ENCODE data around the gene KCNF1. TPM values are rescaled to one million over a fixed set of nuclear protein-coding genes. Genes with fewer than 3 reads are reported as not detected.
A peak's percentile ranks its signal among the peaks of the same experiment; 100 is the strongest.

Gene KCNF1
- total RNA-seq, 1 experiment from 2014 or later: 1.3 TPM

GRCh38 chr2:10868465-10869314, 43.0 kb upstream of the KCNF1 start:
- CTCF ChIA-PET: no interaction called here
- no peaks in the 10 kb centered on the region for H3F3A ChIP-seq (ENCODE audit: low read length, unreplicated experiment)
- H3K9me2 ChIP-seq (replicated peaks; ENCODE audit: low read length): no peaks in the 10 kb centered on the region
- no peaks in the 10 kb centered on the region for H3K27me3 ChIP-seq (ENCODE audit: low read length)
- peak; percentile 83 for ATAC-seq
- BruUV-seq (replicated peaks): no TSS peak
- no peak overlapping the region for H3K4me2 ChIP-seq (ENCODE audit: low read length)
- H4K20me1 ChIP-seq (ENCODE audit: low read length): no peaks in the 10 kb centered on the region
- no peak overlapping the region for H3K27ac ChIP-seq (ENCODE audit: low read length)
- no peak overlapping the region for H3K4me3 ChIP-seq (ENCODE audit: low read length)
- H3K36me3 ChIP-seq (ENCODE audit: low read depth, low read length): no peaks in the 10 kb centered on the region
- H2AFZ ChIP-seq (ENCODE audit: low read length): no peak overlapping the region
- intact Hi-C loops (cut with micrococcal nuclease): no loop called here
- no peak for TF ChIP-seq EZH2phosphoT487 (IDR thresholded peaks at IDR 0.05; ENCODE audit: borderline replicate concordance, low read length)
- no peak for TF ChIP-seq EZH2 (IDR thresholded peaks at IDR 0.05; ENCODE audit: low read length, unreplicated experiment)
- TF ChIP-seq CTCF (conservative IDR thresholded peaks at IDR 0.05; ENCODE audit: low read depth, low read length): no peak
- H3K9ac ChIP-seq (ENCODE audit: low read length): no peak overlapping the region
- peaks cover 19% of the 10 kb centered on the region for H3K4me1 ChIP-seq (ENCODE audit: insufficient read depth, low read length)
- POLR2A ChIA-PET (ENCODE audit: unreplicated experiment): no interaction called here
- DNase-seq: peak; percentile 78
- no peaks in the 10 kb centered on the region for H3K9me3 ChIP-seq (ENCODE audit: low read length)
- H3K79me2 ChIP-seq (ENCODE audit: low read length): no peaks in the 10 kb centered on the region

GRCh38 chr2:10871978-10872377, 39.8 kb upstream of the KCNF1 start:
- H2AFZ ChIP-seq (ENCODE audit: low read length): no peak overlapping the region
- H3K4me1 ChIP-seq (ENCODE audit: insufficient read depth, low read length): peaks cover 25% of the 10 kb centered on the region
- CTCF ChIA-PET: no interaction called here
- no peaks in the 10 kb centered on the region for H3K79me2 ChIP-seq (ENCODE audit: low read length)
- POLR2A ChIA-PET (ENCODE audit: unreplicated experiment): no interaction called here
- no peak overlapping the region for H3K4me2 ChIP-seq (ENCODE audit: low read length)
- H3K9ac ChIP-seq (ENCODE audit: low read length): no peak overlapping the region
- no peak for TF ChIP-seq EZH2 (IDR thresholded peaks at IDR 0.05; ENCODE audit: low read length, unreplicated experiment)
- TF ChIP-seq EZH2phosphoT487 (IDR thresholded peaks at IDR 0.05; ENCODE audit: borderline replicate concordance, low read length): no peak
- no peak for TF ChIP-seq CTCF (conservative IDR thresholded peaks at IDR 0.05; ENCODE audit: low read depth, low read length)
- no peak overlapping the region for H3K27ac ChIP-seq (ENCODE audit: low read length)
- H3K27me3 ChIP-seq (ENCODE audit: low read length): no peaks in the 10 kb centered on the region
- no peak overlapping the region for H3K4me3 ChIP-seq (ENCODE audit: low read length)
- H3K36me3 ChIP-seq (ENCODE audit: low read depth, low read length): no peaks in the 10 kb centered on the region
- DNase-seq (no peak), ATAC-seq (no peak)
- H3F3A ChIP-seq (ENCODE audit: low read length, unreplicated experiment): no peaks in the 10 kb centered on the region
- no peaks in the 10 kb centered on the region for H4K20me1 ChIP-seq (ENCODE audit: low read length)
- intact Hi-C loops (cut with micrococcal nuclease): no loop called here
- H3K9me2 ChIP-seq (replicated peaks; ENCODE audit: low read length): no peaks in the 10 kb centered on the region
- BruUV-seq (replicated peaks): no TSS peak
- no peaks in the 10 kb centered on the region for H3K9me3 ChIP-seq (ENCODE audit: low read length)

GRCh38 chr2:10873171-10873570, 38.6 kb upstream of the KCNF1 start:
- DNase-seq: no peak
- CTCF ChIA-PET: no interaction called here
- no peaks in the 10 kb centered on the region for H3F3A ChIP-seq (ENCODE audit: low read length, unreplicated experiment)
- no peak for ATAC-seq
- H3K36me3 ChIP-seq (ENCODE audit: low read depth, low read length): no peaks in the 10 kb centered on the region
- no peaks in the 10 kb centered on the region for H3K9me2 ChIP-seq (replicated peaks; ENCODE audit: low read length)
- intact Hi-C loops (cut with micrococcal nuclease): no loop called here
- POLR2A ChIA-PET (ENCODE audit: unreplicated experiment): no interaction called here
- BruUV-seq (replicated peaks): no TSS peak
- H3K27ac ChIP-seq (ENCODE audit: low read length): no peak overlapping the region
- no peaks in the 10 kb centered on the region for H4K20me1 ChIP-seq (ENCODE audit: low read length)
- H3K4me1 ChIP-seq (ENCODE audit: insufficient read depth, low read length): peaks cover 27% of the 10 kb centered on the region
- H3K79me2 ChIP-seq (ENCODE audit: low read length): no peaks in the 10 kb centered on the region
- no peak overlapping the region for H3K9ac ChIP-seq (ENCODE audit: low read length)
- no peak overlapping the region for H3K4me2 ChIP-seq (ENCODE audit: low read length)
- no peak overlapping the region for H3K4me3 ChIP-seq (ENCODE audit: low read length)
- TF ChIP-seq CTCF (conservative IDR thresholded peaks at IDR 0.05; ENCODE audit: low read depth, low read length) (no peak), EZH2phosphoT487 (IDR thresholded peaks at IDR 0.05; ENCODE audit: borderline replicate concordance, low read length) (no peak), EZH2 (IDR thresholded peaks at IDR 0.05; ENCODE audit: low read length, unreplicated experiment) (no peak)
- no peaks in the 10 kb centered on the region for H3K9me3 ChIP-seq (ENCODE audit: low read length)
- H3K27me3 ChIP-seq (ENCODE audit: low read length): no peaks in the 10 kb centered on the region
- no peak overlapping the region for H2AFZ ChIP-seq (ENCODE audit: low read length)
